Panc1 (cell line): ENCODE measurements around the gene HECTD3.

Experiments used
- POLR2AphosphoS5 ChIP-seq: IDR thresholded peaks from 2 replicates; pipeline ENCODE4 v1.6.1; 2012; ENCODE audit warnings: mild to moderate bottlenecking, low read depth, low read length, moderate library complexity
- REST ChIP-seq, 2 experiments: IDR thresholded peaks; 2 replicates each; pipeline ENCODE4 v1.6.1; 2011 to 2012; ENCODE audit warnings: low read depth in 2 of 2, control low read depth in 1 of 2, low read length in 1 of 2, mild to moderate bottlenecking in 1 of 2, moderate library complexity in 1 of 2; ENCODE audit not compliant: insufficient read depth in 1 of 2
- TF ChIP-seq, protein P1 (sequence below): fragments of 450-650 bp; IDR thresholded peaks from 2 replicates; pipeline ENCODE4 v1.5.1; 2017; ENCODE audit warnings: mild to moderate bottlenecking

DNA sequence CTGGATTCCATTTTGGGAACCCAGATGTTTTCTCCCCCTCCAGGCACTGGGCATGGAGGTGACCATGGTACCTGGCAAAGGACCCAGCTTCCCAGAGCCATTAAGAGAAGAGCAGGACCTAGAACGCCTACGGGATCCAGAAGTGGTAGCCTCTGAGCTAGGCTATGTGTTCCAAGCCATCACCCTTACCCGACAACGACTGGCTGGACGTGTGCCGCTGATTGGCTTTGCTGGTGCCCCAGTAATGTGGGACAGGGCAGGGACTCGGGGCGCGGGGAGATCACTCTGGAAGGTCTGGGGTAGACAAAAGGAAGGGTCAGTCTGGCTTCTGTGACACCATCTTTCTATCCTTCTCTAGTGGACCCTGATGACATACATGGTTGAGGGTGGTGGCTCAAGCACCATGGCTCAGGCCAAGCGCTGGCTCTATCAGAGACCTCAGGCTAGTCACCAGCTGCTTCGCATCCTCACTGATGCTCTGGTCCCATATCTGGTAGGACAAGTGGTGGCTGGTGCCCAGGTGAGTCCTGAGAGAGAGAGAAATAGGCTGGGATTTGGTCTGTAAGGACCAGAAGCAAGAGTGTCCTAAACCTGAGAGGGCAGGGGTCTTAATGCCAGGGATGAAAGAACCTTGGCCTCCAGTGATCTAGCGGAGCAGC is 2.6 kb upstream of the HECTD3 start:
- TF ChIP-seq, protein P1, sequence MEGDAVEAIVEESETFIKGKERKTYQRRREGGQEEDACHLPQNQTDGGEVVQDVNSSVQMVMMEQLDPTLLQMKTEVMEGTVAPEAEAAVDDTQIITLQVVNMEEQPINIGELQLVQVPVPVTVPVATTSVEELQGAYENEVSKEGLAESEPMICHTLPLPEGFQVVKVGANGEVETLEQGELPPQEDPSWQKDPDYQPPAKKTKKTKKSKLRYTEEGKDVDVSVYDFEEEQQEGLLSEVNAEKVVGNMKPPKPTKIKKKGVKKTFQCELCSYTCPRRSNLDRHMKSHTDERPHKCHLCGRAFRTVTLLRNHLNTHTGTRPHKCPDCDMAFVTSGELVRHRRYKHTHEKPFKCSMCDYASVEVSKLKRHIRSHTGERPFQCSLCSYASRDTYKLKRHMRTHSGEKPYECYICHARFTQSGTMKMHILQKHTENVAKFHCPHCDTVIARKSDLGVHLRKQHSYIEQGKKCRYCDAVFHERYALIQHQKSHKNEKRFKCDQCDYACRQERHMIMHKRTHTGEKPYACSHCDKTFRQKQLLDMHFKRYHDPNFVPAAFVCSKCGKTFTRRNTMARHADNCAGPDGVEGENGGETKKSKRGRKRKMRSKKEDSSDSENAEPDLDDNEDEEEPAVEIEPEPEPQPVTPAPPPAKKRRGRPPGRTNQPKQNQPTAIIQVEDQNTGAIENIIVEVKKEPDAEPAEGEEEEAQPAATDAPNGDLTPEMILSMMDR, result no peak
- TF ChIP-seq REST (IDR thresholded peaks at IDR 0.05; ENCODE audit: insufficient read depth in 1 of 2, low read depth in 2 of 2, low read length in 1 of 2) (no peak), POLR2AphosphoS5 (no peak)
